HCT116 (cell line): Measurements from ENCODE around the gene MRPL34. TPM values are rescaled to one million over a fixed set of nuclear protein-coding genes. Genes with fewer than 3 reads are reported as not detected.

Experiments used
- ATAC-seq: fragments of 200-7000 bp; cut with Tn5 transposase; 2 replicates; pipeline ENCODE4 v1.9.1; 2020; ENCODE audit warnings: mild to moderate bottlenecking, moderate library complexity
- BruUV-seq: library from RNA; stranded (reverse); fragments of 400-500 nt; replicated peaks from 2 replicates; lab custom pipeline; 2021; lab: Mats Ljungman, UMichigan
- CTCF ChIA-PET: fragments of 300-600 bp; sonication (Branson Sonifier 250); formaldehyde crosslinking; loops from one replicate; lab custom pipeline; 2021; ENCODE audit warnings: antibody characterized with exemption; lab: Charles Lee
- POLR2A ChIA-PET: fragments of 300-600, 350-600 bp; sonication (Branson Sonifier 250); formaldehyde crosslinking; loops from one replicate; lab custom pipeline; 2021; ENCODE audit warnings: antibody characterized with exemption; lab: Charles Lee
- RAD21 ChIA-PET, 2 experiments: fragments of 300-600 bp; sonication (Branson Sonifier 250); formaldehyde crosslinking; loops; one replicate each; lab custom pipeline; 2023; ENCODE audit warnings: low total read pairs in 2 of 2; ENCODE audit not compliant: uncharacterized antibody in 2 of 2, unreplicated experiment in 2 of 2, low non-redundant PET in 1 of 2; lab: Charles Lee
- DNase-seq: peaks from one replicate; pipeline ENCODE4 v3.0.0-alpha.2; 2010; ENCODE audit warnings: low read depth, low spot score
- H2AFZ ChIP-seq: fragments of 200-600 bp; shearing (Covaris generic), sonication (generic); 2 replicates; pipeline ENCODE4 v1.6.1; 2017; ENCODE audit warnings: low read depth, mixed run types, mixed read lengths, antibody characterized with exemption, low read length; ENCODE audit not compliant: poor library complexity, severe bottlenecking
- H3K27ac ChIP-seq: 2 replicates; pipeline ENCODE4 v1.5.1; 2012; ENCODE audit warnings: low read depth, low read length
- H3K27me3 ChIP-seq: fragments of 200-600 bp; sonication (generic); 2 replicates; pipeline ENCODE4 v1.6.1; 2016; ENCODE audit warnings: mixed run types, low read length, mixed read lengths; ENCODE audit not compliant: insufficient read depth
- H3K36me3 ChIP-seq, 2 experiments: fragments of 200-500 bp in 1 of 2; fragments of 200-600 bp in 1 of 2; sonication (Bioruptor generic) in 1 of 2; sonication (generic) in 1 of 2; 2 replicates each; pipeline versions ENCODE4 v1.5.1 to v1.6.1; 2014 to 2016; ENCODE audit warnings: low read length in 2 of 2, inconsistent platforms in 1 of 2, mixed read lengths in 1 of 2, mixed run types in 1 of 2; ENCODE audit not compliant: insufficient read depth in 2 of 2, control insufficient read depth in 1 of 2
- H3K4me1 ChIP-seq, 2 experiments: fragments of 200-600 bp in 1 of 2; sonication (generic) in 1 of 2; 2 replicates each; pipeline versions ENCODE4 v1.5.1 to v1.6.1; 2012 to 2017; ENCODE audit warnings: low read length in 2 of 2, inconsistent platforms in 1 of 2, mild to moderate bottlenecking in 1 of 2, mixed read lengths in 1 of 2, mixed run types in 1 of 2, moderate library complexity in 1 of 2; ENCODE audit not compliant: insufficient read depth in 2 of 2, control insufficient read depth in 1 of 2
- H3K4me2 ChIP-seq: fragments of 200-600 bp; sonication (generic); 2 replicates; pipeline ENCODE4 v1.6.1; 2017; ENCODE audit warnings: mixed run types, low read length, mixed read lengths
- H3K4me3 ChIP-seq, 2 experiments: fragments of 200-600 bp in 1 of 2; sonication (generic) in 1 of 2; replicated peaks in 1 of 2; 2 replicates each; pipeline ENCODE4 v1.5.1; 2011 to 2016; ENCODE audit warnings: low read length in 2 of 2, control low read depth in 1 of 2, low read depth in 1 of 2, mild to moderate bottlenecking in 1 of 2, mixed read lengths in 1 of 2, mixed run types in 1 of 2
- H3K79me2 ChIP-seq: fragments of 200-600 bp; sonication (generic); 2 replicates; pipeline ENCODE4 v1.6.1; 2017; ENCODE audit warnings: mild to moderate bottlenecking, mixed run types, low read length, moderate library complexity, mixed read lengths; ENCODE audit not compliant: insufficient read depth
- H3K9ac ChIP-seq: fragments of 200-600 bp; sonication (generic); 2 replicates; pipeline ENCODE4 v1.6.1; 2016; ENCODE audit warnings: low read length, mixed read lengths
- H3K9me2 ChIP-seq: fragments of 200-600 bp; sonication (generic), shearing (Covaris generic); 2 replicates; pipeline ENCODE4 v1.6.1; 2017; ENCODE audit warnings: mixed run types, mild to moderate bottlenecking, moderate library complexity; ENCODE audit not compliant: insufficient read depth
- H3K9me3 ChIP-seq, 2 experiments: fragments of 200-500 bp in 1 of 2; fragments of 200-600 bp in 1 of 2; sonication (Bioruptor generic) in 1 of 2; sonication (generic) in 1 of 2; 2 replicates each; pipeline ENCODE4 v1.6.1; 2014 to 2017; ENCODE audit warnings: low read length in 2 of 2, mixed read lengths in 2 of 2, inconsistent platforms in 1 of 2, low read depth in 1 of 2, mild to moderate bottlenecking in 1 of 2, mixed run types in 1 of 2, moderate library complexity in 1 of 2; ENCODE audit not compliant: control insufficient read depth in 1 of 2, insufficient read depth in 1 of 2
- H4K20me1 ChIP-seq: fragments of 200-600 bp; sonication (generic), shearing (Covaris generic); 2 replicates; pipeline ENCODE4 v1.6.1; 2017; ENCODE audit warnings: mixed run types, mild to moderate bottlenecking, moderate library complexity; ENCODE audit not compliant: insufficient read depth
- ATF3 ChIP-seq: IDR thresholded peaks from 2 replicates; pipeline ENCODE4 v1.6.1; 2012
- CBX3 ChIP-seq: IDR thresholded peaks from 2 replicates; pipeline ENCODE4 v1.6.1; 2012; ENCODE audit warnings: low read depth
- ELF1 ChIP-seq: IDR thresholded peaks from 2 replicates; pipeline ENCODE4 v1.6.1; 2012; ENCODE audit warnings: low read depth, borderline replicate concordance
- EZH2 ChIP-seq: fragments of 200-600 bp; sonication (generic); IDR thresholded peaks from 2 replicates; pipeline ENCODE4 v1.6.1; 2017; ENCODE audit warnings: antibody characterized with exemption, mixed run types
- MAX ChIP-seq: IDR thresholded peaks from 2 replicates; pipeline ENCODE4 v1.6.1; 2012
- POLR2A ChIP-seq: IDR thresholded peaks from 2 replicates; pipeline ENCODE4 v1.7.0; 2011; ENCODE audit warnings: borderline replicate concordance; ENCODE audit not compliant: insufficient read depth, insufficient read length; ENCODE audit errors: extremely low read depth
- POLR2AphosphoS5 ChIP-seq: IDR thresholded peaks from 2 replicates; pipeline ENCODE4 v1.6.1; 2011; ENCODE audit warnings: mild to moderate bottlenecking, low read depth, low read length, moderate library complexity
- RAD21 ChIP-seq: IDR thresholded peaks from 2 replicates; pipeline ENCODE4 v1.6.1; 2012; ENCODE audit warnings: low read depth, mild to moderate bottlenecking
- SIN3A ChIP-seq: IDR thresholded peaks from 2 replicates; pipeline ENCODE4 v1.6.1; 2012; ENCODE audit warnings: low read depth
- SP1 ChIP-seq: IDR thresholded peaks from 2 replicates; pipeline ENCODE4 v1.6.1; 2012; ENCODE audit warnings: low read depth
- TCF7L2 ChIP-seq: IDR thresholded peaks from 2 replicates; pipeline ENCODE4 v1.7.0; 2011; ENCODE audit warnings: borderline replicate concordance, inconsistent platforms; ENCODE audit not compliant: insufficient read depth, insufficient read length; ENCODE audit errors: extremely low read depth
- YY1 ChIP-seq: IDR thresholded peaks from 2 replicates; pipeline ENCODE4 v1.6.1; 2011; ENCODE audit warnings: low read length, low read depth, moderate library complexity, mild to moderate bottlenecking; ENCODE audit not compliant: insufficient replicate concordance; ENCODE audit errors: extremely low read depth
- ZFX ChIP-seq: fragments of 450-650 bp; IDR thresholded peaks from 2 replicates; pipeline ENCODE4 v1.6.1; 2017
- intact Hi-C: fragments of 100-400 bp; cut with micrococcal nuclease; formaldehyde crosslinking; loops from 2 replicates; pipeline ENCODE4 v1.10.0; 2022
- total RNA-seq: library from RNA; stranded (reverse); gene quantifications from one replicate; pipeline ENCODE4 v1.2.1, GENCODE V29; 2021; ENCODE audit not compliant: unreplicated experiment

The MRPL34 gene
- total RNA-seq, 1 experiment from 2014 or later, result 114 TPM

- Histone ChIP-seq H3K4me1 (peaks cover 37 to 62% of the 10 kb centered on the region in 2 experiments), H3K36me3 (no peaks in the 10 kb centered on the region; a peak in 1 of 4 replicates), H3K4me3 (peak overlapping the region; percentile 72 to 99), H3K4me2 (peak overlapping the region; percentile 97), H3K27ac (peak overlapping the region; percentile 93), H3K79me2 (peaks cover 21% of the 10 kb centered on the region), H2AFZ (no peak overlapping the region), H3K9me2 (no peaks in the 10 kb centered on the region), H4K20me1 (no peaks in the 10 kb centered on the region), H3K9ac (no peak overlapping the region), H3K27me3 (no peaks in the 10 kb centered on the region), H3K9me3 (no peaks in the 10 kb centered on the region)
- intact Hi-C loops, result no loop called here
- DNase-seq, result no peak
- no peak for ATAC-seq
- TF ChIP-seq TCF7L2 (no peak), YY1 (no peak), POLR2AphosphoS5 (no peak), SIN3A (no peak)
- no TSS peak for BruUV-seq
- ChIA-PET CTCF (interaction anchor here (0.6 to 2.2 kb wide), 3 partner anchors 7 to 43 kb away, joined by 4 to 5 read pairs (median 4); no protein-coding TSS in a partner anchor), RAD21 (interaction anchor here in 1 of 2 experiments (1.0 kb wide), 1 partner anchor 27 kb away, joined by 3 read pairs; the partner anchor contains the start of gene DDA1), POLR2A (interaction anchor here (1.1 to 4.1 kb wide), 4 partner anchors 11 to 524 kb away, joined by 4 to 39 read pairs (median 9); partner anchors contain the start of genes DDA1 and RPL18A)
These were observed 29.9 kb downstream of the MRPL34 start for GRCh38 chr19:17335575-17335974.

GRCh38 chr19:17336872-17337674, 31.4 kb downstream of the MRPL34 start, which contains the start of gene GTPBP3:
Gene GTPBP3, plus strand, starts transcription at chr19:17337553. Its CDS starts 59 bp downstream, at chr19:17337612.
- peaks cover 3 to 9% of the 10 kb centered on the region in 2 experiments; a peak in 1 of 4 replicates for H3K36me3 ChIP-seq
- ChIA-PET RAD21 (no interaction called here), CTCF (interaction anchor here (2.2 kb wide), 1 partner anchor 11 kb away, joined by 5 read pairs; no protein-coding TSS in a partner anchor), POLR2A (interaction anchor here (1.4 to 1.6 kb wide), 2 partner anchors 20 to 28 kb away, joined by 3 to 5 read pairs; partner anchors contain the start of gene DDA1)
- TF ChIP-seq CBX3 (peak; percentile 62; the same call in 1 of the 2 replicates), MAX (peak; percentile 94), RAD21 (no peak), POLR2AphosphoS5 (peak; percentile 83), ELF1 (no peak), EZH2 (no peak), POLR2A (peak; percentile 65), TCF7L2 (peak; percentile 82), YY1 (peak; percentile 59), SP1 (peak; percentile 97), ATF3 (no peak), ZFX (peak; percentile 56; the same call in 1 of the 2 replicates)
- ATAC-seq, result peak; percentile 64
- BruUV-seq, result TSS peak; percentile 80
- H3K27me3 ChIP-seq, result no peaks in the 10 kb centered on the region
- H3K9me2 ChIP-seq, result no peaks in the 10 kb centered on the region
- peaks cover 21% of the 10 kb centered on the region for H3K79me2 ChIP-seq
- no peaks in the 10 kb centered on the region for H3K9me3 ChIP-seq
- H3K4me2 ChIP-seq, result peak within 1 kb of the TSS; percentile 97
- peak within 1 kb of the TSS; percentile 93 for H3K27ac ChIP-seq
- peak within 1 kb of the TSS; percentile 92 for H2AFZ ChIP-seq
- H4K20me1 ChIP-seq, result no peaks in the 10 kb centered on the region
- H3K4me1 ChIP-seq, result peaks cover 42 to 71% of the 10 kb centered on the region in 2 experiments
- intact Hi-C loops, result no loop called here
- H3K4me3 ChIP-seq, result peak within 1 kb of the TSS; percentile 85 to 99
- peak within 1 kb of the TSS; percentile 89 for H3K9ac ChIP-seq
- DNase-seq, result peak; percentile 99
